ENCODE data around the gene GAGE12F. TPM values are rescaled to one million over a fixed set of nuclear protein-coding genes. Genes with fewer than 3 reads are reported as not detected.
"Not testable (repeated sequence)": the region's sequence is repeated elsewhere in the genome, so short reads cannot be mapped to it uniquely, and the experiment has no call there.

GAGE12F gene, protein sequence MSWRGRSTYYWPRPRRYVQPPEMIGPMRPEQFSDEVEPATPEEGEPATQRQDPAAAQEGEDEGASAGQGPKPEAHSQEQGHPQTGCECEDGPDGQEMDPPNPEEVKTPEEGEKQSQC
- total RNA-seq (ENCODE audit: low replicate concordance) = not detected in 2 replicates

- H3K4me1 Mint-ChIP-seq; H3K27ac Mint-ChIP-seq; H2AFZ ChIP-seq (replicated peaks); H3K36me3 Mint-ChIP-seq; H3F3A ChIP-seq (ENCODE audit: low read depth); H4K20me1 ChIP-seq (ENCODE audit: low read depth); H3K27me3 ChIP-seq; H3K4me1 ChIP-seq; H3K9ac ChIP-seq; H3K4me2 ChIP-seq; H3K9me3 ChIP-seq (ENCODE audit: low read depth); H3K4me3 Mint-ChIP-seq; DNase-seq (ENCODE audit: low spot score); H3K27me3 Mint-ChIP-seq (ENCODE audit: insufficient read depth, low read depth); H3K9me3 Mint-ChIP-seq; H3K4me3 ChIP-seq; H3K27ac ChIP-seq; H3K36me3 ChIP-seq; H3K79me2 ChIP-seq (ENCODE audit: low read depth): not testable (repeated sequence)
Observed at GRCh38 chrX:49560542-49560941, at the start of gene GAGE12F. Gene GAGE12F (plus strand): TSS chrX:49560842. CDS start chrX:49561997, 1,155 bp downstream.

DNA sequence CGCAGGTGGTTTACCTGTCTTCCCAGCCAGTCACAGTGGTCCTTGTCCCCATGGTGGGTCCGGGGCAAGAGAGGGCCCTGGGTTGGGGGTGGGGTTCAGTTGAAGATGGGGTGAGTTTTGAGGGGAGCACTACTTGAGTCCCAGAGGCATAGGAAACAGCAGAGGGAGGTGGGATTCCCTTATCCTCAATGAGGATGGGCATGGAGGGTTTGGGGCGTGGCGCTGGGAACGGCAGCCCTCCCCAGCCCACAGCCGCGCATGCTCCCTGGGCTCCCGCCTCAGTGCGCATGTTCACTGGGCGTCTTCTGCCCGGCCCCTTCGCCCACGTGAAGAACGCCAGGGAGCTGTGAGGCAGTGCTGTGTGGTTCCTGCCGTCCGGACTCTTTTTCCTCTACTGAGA lies 28.8 kb upstream of the GAGE12F start, which contains the start of gene GAGE12C:
Gene GAGE12C (plus strand): TSS at position 301 of the 400 bp plus-strand sequence. CDS start 1,155 bp downstream, outside the sequence.
- H3K9ac ChIP-seq; H3F3A ChIP-seq (ENCODE audit: low read depth); H3K79me2 ChIP-seq (ENCODE audit: low read depth); H3K27me3 Mint-ChIP-seq (ENCODE audit: insufficient read depth, low read depth); H3K36me3 Mint-ChIP-seq; H2AFZ ChIP-seq (replicated peaks); H3K27me3 ChIP-seq; H4K20me1 ChIP-seq (ENCODE audit: low read depth); H3K4me3 ChIP-seq; H3K4me1 Mint-ChIP-seq; H3K9me3 ChIP-seq (ENCODE audit: low read depth); H3K27ac Mint-ChIP-seq; H3K36me3 ChIP-seq; H3K4me3 Mint-ChIP-seq; DNase-seq (ENCODE audit: low spot score); H3K9me3 Mint-ChIP-seq; H3K4me1 ChIP-seq; H3K4me2 ChIP-seq; H3K27ac ChIP-seq: not testable (repeated sequence)

- not testable (repeated sequence) for H3K4me2 ChIP-seq; H3K27me3 ChIP-seq; H3K27ac ChIP-seq; H3F3A ChIP-seq (ENCODE audit: low read depth); H3K9me3 Mint-ChIP-seq; H3K4me1 Mint-ChIP-seq; H4K20me1 ChIP-seq (ENCODE audit: low read depth); H3K79me2 ChIP-seq (ENCODE audit: low read depth); H3K4me1 ChIP-seq; H3K27me3 Mint-ChIP-seq (ENCODE audit: insufficient read depth, low read depth); H3K9me3 ChIP-seq (ENCODE audit: low read depth); H3K36me3 Mint-ChIP-seq; H2AFZ ChIP-seq (replicated peaks); DNase-seq (ENCODE audit: low spot score); H3K4me3 ChIP-seq; H3K36me3 ChIP-seq; H3K27ac Mint-ChIP-seq; H3K9ac ChIP-seq; H3K4me3 Mint-ChIP-seq
Observed at GRCh38 chrX:49541433-49541832, 19.2 kb upstream of the GAGE12F start, which contains the start of gene GAGE12D. Gene GAGE12D (plus strand): TSS chrX:49541733. CDS start chrX:49542888, 1,155 bp downstream.

GRCh38 chrX:49550989-49551388 lies 9.7 kb upstream of the GAGE12F start, which contains the start of gene GAGE12E:
Gene GAGE12E (plus strand): TSS chrX:49551289. CDS start chrX:49552444, 1,155 bp downstream.
- H3K36me3 ChIP-seq; DNase-seq (ENCODE audit: low spot score); H4K20me1 ChIP-seq (ENCODE audit: low read depth); H3K36me3 Mint-ChIP-seq; H3K27me3 Mint-ChIP-seq (ENCODE audit: insufficient read depth, low read depth); H3K4me3 ChIP-seq; H3K4me2 ChIP-seq; H3K79me2 ChIP-seq (ENCODE audit: low read depth); H3K9me3 Mint-ChIP-seq; H3K4me1 ChIP-seq; H3K9ac ChIP-seq; H3K27ac ChIP-seq; H3K27ac Mint-ChIP-seq; H3K27me3 ChIP-seq; H3F3A ChIP-seq (ENCODE audit: low read depth); H3K4me1 Mint-ChIP-seq; H3K9me3 ChIP-seq (ENCODE audit: low read depth); H3K4me3 Mint-ChIP-seq; H2AFZ ChIP-seq (replicated peaks): not testable (repeated sequence)

GRCh38 chrX:49568728-49569127 lies 8.1 kb downstream of the GAGE12F start:
- DNase-seq (ENCODE audit: low spot score); H3F3A ChIP-seq (ENCODE audit: low read depth); H3K4me2 ChIP-seq; H3K4me3 ChIP-seq; H4K20me1 ChIP-seq (ENCODE audit: low read depth); H3K4me3 Mint-ChIP-seq; H3K36me3 ChIP-seq; H3K27ac ChIP-seq; H3K27me3 ChIP-seq; H3K9ac ChIP-seq; H3K9me3 ChIP-seq (ENCODE audit: low read depth); H3K9me3 Mint-ChIP-seq; H3K79me2 ChIP-seq (ENCODE audit: low read depth); H2AFZ ChIP-seq (replicated peaks); H3K27ac Mint-ChIP-seq; H3K36me3 Mint-ChIP-seq; H3K4me1 Mint-ChIP-seq; H3K4me1 ChIP-seq; H3K27me3 Mint-ChIP-seq (ENCODE audit: insufficient read depth, low read depth): not testable (repeated sequence)

- not testable (repeated sequence) for H3K4me3 ChIP-seq; H3K9me3 ChIP-seq (ENCODE audit: low read depth); H3K27me3 ChIP-seq; H3K4me2 ChIP-seq; DNase-seq (ENCODE audit: low spot score); H4K20me1 ChIP-seq (ENCODE audit: low read depth); H3K27me3 Mint-ChIP-seq (ENCODE audit: insufficient read depth, low read depth); H3K79me2 ChIP-seq (ENCODE audit: low read depth); H3K36me3 ChIP-seq; H3K9ac ChIP-seq; H3K4me3 Mint-ChIP-seq; H3K9me3 Mint-ChIP-seq; H3K27ac Mint-ChIP-seq; H3K27ac ChIP-seq; H3F3A ChIP-seq (ENCODE audit: low read depth); H2AFZ ChIP-seq (replicated peaks); H3K4me1 ChIP-seq; H3K4me1 Mint-ChIP-seq; H3K36me3 Mint-ChIP-seq
Observed at GRCh38 chrX:49569152-49569551, 8.5 kb downstream of the GAGE12F start.

DNA sequence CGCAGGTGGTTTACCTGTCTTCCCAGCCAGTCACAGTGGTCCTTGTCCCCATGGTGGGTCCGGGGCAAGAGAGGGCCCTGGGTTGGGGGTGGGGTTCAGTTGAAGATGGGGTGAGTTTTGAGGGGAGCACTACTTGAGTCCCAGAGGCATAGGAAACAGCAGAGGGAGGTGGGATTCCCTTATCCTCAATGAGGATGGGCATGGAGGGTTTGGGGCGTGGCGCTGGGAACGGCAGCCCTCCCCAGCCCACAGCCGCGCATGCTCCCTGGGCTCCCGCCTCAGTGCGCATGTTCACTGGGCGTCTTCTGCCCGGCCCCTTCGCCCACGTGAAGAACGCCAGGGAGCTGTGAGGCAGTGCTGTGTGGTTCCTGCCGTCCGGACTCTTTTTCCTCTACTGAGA lies 9.5 kb downstream of the GAGE12F start, which contains the start of gene GAGE12G:
Gene GAGE12G (plus strand): TSS at position 301 of the 400 bp plus-strand sequence. CDS start 1,155 bp downstream, outside the sequence.
- H3K36me3 Mint-ChIP-seq; H3K36me3 ChIP-seq; H3K27me3 ChIP-seq; H3K9me3 ChIP-seq (ENCODE audit: low read depth); H3K9me3 Mint-ChIP-seq; H4K20me1 ChIP-seq (ENCODE audit: low read depth); H3K27ac Mint-ChIP-seq; H3K4me2 ChIP-seq; H3K27me3 Mint-ChIP-seq (ENCODE audit: insufficient read depth, low read depth); H3F3A ChIP-seq (ENCODE audit: low read depth); H3K4me3 Mint-ChIP-seq; H3K9ac ChIP-seq; H3K4me1 Mint-ChIP-seq; DNase-seq (ENCODE audit: low spot score); H3K27ac ChIP-seq; H3K4me3 ChIP-seq; H3K4me1 ChIP-seq; H3K79me2 ChIP-seq (ENCODE audit: low read depth); H2AFZ ChIP-seq (replicated peaks): not testable (repeated sequence)

GRCh38 chrX:49579649-49580048 lies 19.0 kb downstream of the GAGE12F start, which contains the start of gene GAGE12H:
Gene GAGE12H (plus strand): TSS chrX:49579949. CDS start chrX:49581104, 1,155 bp downstream.
- H3K4me1 Mint-ChIP-seq; H3K4me3 Mint-ChIP-seq; H2AFZ ChIP-seq (replicated peaks); H3K27me3 ChIP-seq; H3K9me3 Mint-ChIP-seq; H3K27me3 Mint-ChIP-seq (ENCODE audit: insufficient read depth, low read depth); H3K4me3 ChIP-seq; H4K20me1 ChIP-seq (ENCODE audit: low read depth); H3K27ac Mint-ChIP-seq; H3F3A ChIP-seq (ENCODE audit: low read depth); H3K36me3 ChIP-seq; H3K36me3 Mint-ChIP-seq; H3K9me3 ChIP-seq (ENCODE audit: low read depth); H3K4me1 ChIP-seq; H3K9ac ChIP-seq; H3K79me2 ChIP-seq (ENCODE audit: low read depth); H3K4me2 ChIP-seq; H3K27ac ChIP-seq; DNase-seq (ENCODE audit: low spot score): not testable (repeated sequence)

All from neural progenitor cell (in vitro differentiated cells).